ENCODE results near the gene TRAK1.

TRAK1 gene

GRCh38 chr3:42216302-42216701, 125.1 kb downstream of the TRAK1 start:
- DNase-seq = no peak

DNA sequence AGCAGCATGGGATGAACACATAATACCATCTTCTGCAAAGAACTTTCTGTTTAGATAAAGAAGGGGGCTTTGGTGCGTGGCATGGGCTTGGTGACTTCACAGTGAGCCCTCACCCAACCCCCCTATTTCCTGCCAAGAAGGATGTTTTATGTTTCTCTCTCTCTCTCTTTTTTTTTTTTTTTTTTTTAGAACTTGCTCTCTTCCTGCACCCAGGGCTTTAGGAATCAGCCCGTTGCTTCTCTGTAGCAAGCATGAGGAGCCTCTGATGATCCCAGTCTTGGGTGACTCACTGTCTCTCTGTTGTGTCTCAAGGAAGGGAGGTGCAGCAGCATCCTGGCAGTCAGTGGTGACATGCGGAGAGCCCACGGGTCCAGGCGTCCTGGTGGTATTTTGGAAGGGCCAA, 125.8 kb downstream of the TRAK1 start:
- DNase-seq = no peak

DNA sequence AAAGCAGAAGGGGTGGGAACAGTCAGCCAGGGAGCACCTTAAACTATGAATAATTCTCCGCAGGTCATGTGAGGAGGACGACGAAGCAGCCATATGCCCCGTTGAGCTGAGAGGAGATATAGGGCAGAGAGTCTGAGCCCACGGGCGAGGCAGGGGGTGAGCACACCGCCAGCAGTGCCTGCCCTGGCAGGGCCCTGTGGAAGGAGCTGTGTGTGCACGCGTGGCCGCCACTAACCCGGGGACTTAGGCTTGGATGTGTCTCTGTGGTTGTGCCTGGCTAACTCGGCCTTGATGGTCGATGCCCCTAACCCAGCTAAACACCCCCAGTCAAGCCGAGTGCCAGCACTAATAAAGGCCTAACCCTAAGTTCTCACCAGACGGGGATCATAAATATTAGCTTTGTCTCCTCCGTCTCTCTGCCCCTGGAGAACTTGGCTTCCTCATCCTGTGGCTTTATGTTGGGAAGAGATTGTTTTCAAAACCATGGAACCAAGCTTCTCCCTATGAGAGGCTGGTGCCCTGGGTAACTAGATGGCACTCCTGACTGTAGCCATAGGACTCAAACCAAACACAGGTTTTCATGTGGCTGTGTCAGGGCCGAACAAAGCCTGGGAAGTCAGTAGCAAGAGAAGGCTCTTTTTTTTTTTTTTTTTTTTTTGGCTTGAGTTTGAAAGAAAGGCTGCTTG, 129.4 kb downstream of the TRAK1 start:
- no peak for DNase-seq

DNA sequence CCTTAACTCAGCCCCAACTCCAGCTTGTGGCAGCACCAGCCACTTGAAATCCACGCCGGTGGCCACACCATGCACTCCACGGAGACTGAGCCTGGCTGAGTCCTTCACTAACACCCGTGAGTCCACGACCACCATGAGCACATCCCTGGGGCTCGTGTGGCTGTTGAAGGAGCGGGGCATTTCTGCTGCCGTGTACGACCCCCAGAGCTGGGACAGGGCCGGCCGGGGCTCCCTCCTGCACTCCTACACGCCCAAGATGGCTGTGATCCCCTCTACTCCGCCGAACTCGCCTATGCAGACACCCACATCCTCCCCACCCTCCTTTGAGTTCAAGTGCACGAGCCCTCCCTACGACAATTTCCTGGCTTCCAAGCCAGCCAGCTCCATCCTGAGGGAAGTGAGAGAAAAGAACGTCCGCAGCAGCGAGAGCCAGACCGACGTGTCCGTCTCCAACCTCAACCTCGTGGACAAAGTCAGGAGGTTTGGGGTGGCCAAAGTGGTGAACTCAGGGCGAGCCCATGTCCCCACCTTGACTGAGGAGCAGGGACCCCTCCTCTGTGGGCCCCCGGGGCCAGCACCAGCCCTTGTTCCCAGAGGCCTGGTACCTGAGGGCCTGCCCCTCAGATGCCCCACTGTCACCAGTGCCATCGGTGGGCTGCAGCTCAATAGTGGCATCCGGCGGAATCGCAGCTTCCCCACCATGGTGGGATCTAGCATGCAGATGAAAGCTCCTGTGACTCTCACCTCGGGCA, 132.0 kb downstream of the TRAK1 start:
- no peak for DNase-seq

- no peak for DNase-seq
Measured at GRCh38 chr3:42224178-42224577, 133.0 kb downstream of the TRAK1 start.

- no peak for DNase-seq
Measured at GRCh38 chr3:42224658-42225421, 133.7 kb downstream of the TRAK1 start.

- no peak for DNase-seq
Measured at GRCh38 chr3:42225486-42226363, 134.6 kb downstream of the TRAK1 start.

DNA sequence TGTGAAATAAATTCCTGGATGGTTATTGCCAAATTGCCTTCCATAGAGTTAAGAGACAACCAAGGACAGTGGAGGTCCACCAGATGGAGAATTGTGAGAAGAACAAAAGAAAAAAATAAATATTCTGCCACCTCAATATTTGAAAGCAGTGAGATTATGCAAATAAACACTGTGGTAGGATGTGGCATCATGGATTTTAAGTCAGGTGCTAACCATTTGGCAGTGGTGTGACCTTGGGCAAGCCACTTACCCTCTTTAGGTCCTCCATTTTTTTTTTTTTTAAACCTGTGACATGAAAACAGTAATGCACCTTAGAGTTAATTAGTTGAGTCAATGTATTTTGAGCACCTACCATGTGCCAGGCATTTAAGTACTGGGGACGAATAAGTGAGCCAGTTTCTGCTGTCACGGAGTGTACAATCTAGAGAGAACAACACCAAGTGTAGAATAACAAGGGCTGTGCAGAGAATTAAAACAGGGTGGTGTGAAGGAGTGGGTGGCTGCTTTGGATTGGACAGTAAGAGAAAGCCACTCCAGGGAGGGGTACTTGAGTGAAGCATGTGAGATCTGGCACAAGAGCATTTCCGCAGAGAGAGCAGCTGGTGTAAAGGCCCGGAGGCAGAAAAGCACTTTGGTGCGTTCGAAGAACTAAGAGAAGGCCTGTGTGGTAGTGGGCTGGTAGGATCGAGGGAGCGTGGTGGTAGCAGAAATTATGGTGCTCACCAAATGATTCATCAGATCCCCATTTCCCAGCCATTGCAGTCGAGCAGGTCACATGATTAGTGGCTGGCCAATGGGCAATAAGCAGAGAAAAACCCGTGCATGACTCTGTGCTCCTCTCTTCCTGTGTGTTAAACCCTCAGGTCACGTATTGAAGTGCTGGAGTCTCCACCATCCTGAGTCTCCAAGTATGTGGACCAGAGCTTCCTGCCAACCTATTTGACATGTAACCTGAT, 135.6 kb downstream of the TRAK1 start:
- DNase-seq = no peak

DNA sequence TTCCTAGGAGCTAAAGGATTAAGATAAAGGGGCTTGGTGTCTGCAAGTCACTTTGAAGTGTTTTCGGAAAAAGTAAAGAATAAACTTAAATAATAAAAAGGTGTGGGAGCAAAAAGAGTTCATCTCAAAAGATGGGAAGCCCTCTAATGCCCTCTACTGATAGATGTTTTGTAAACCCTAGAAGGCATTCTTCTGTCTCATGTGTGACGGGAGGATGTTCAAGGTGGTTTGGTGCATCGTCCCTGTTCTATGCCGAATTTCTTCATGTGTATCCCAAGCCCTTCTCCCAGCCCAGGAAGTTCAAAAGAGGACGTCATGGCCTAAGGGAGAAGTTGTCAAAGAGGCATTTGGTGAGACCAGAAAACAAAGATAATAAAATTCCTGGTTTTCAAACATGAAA, 137.6 kb downstream of the TRAK1 start:
- DNase-seq = no peak

GRCh38 chr3:42229266-42229941, 138.2 kb downstream of the TRAK1 start:
- DNase-seq = no peak

GRCh38 chr3:42229942-42230688, 139.0 kb downstream of the TRAK1 start:
- DNase-seq = no peak

DNA sequence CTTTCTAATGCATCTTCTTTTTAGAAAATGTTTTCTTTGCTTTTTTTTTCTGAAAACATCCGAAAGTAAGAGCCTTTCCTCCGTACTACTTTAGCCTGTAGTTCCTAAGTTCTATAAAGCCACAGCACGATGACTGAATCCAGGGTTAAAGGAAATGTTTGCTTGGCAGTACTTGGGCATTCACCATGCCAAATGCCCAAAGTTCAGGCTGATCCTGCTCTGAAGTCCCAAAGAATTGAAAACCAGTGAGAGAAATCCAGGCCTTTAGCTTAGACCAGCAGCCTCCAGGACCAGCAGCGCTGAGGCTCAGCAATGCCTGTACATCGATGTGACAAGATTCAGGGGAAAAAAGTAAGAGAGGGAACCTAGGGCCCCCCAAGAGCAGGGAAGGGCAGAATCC, 139.7 kb downstream of the TRAK1 start:
- DNase-seq = no peak

GRCh38 chr3:42235532-42235931, 144.4 kb downstream of the TRAK1 start:
- no peak for DNase-seq

- no peak for DNase-seq
Measured at GRCh38 chr3:42236611-42237010, 145.5 kb downstream of the TRAK1 start.

DNA sequence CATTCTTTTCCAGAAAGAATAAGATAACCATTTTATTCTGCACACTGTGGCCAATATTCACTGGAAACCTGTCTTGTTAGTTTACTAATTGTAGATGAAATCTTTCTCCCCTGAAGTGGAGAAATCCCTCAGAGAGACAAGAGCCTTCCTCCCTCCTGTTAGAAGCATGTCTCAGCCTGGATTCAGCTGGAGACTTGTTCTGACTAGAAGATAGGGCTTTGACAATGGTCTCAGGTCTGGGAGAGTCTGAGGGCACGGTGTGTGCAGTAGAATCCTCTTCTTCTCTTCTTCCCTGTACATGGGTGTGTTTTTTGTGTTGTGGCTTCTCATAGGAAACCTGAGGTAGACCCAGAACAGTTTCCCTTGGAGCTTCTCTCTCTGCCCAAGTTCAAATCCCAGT, 154.9 kb downstream of the TRAK1 start:
- no peak for DNase-seq

DNA sequence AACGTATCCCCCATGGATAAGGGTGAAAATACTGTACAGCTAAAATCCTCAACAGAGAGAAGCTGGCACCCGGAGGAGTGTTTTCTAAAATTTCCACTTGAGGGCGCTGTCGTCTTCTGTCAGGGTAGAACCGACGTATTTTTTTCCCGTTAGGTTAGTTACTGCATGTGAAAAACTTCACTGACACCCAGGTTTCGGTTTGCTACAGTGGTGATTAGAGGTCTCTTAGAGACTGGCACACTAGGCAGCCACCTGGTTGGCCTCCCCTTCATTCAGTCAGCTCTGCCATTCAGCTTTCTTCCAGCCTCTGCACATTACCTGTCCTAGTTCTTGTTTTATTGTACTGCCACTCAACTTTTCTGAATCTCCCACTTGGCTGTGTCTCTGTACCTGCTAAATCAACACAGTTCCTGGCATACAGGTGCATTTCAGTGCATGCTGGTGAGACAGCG, 156.4 kb downstream of the TRAK1 start:
- DNase-seq = no peak

GRCh38 chr3:42250761-42251160, 159.6 kb downstream of the TRAK1 start:
- DNase-seq = no peak

DNA sequence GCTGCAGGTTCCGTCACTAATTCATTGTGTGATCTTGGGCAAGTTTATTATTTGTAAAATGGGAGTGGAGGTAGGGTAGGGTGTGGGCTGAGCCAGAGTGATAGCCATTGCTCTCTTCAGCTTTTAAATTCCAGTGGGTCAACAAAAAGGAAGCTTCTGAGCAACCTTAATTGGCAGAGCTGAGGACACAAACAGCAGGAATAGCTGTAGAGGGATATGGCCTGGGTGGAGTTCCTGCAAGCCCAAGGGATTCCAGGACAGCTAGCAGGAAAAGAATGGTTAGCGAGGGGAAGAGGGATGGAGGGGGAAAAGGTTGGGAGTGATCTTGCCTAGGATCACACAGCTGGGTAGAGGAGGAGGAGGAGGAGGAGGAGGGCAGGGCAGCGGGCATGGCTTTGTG, 163.4 kb downstream of the TRAK1 start:
- no peak for DNase-seq

GRCh38 chr3:42256135-42256819, 165.1 kb downstream of the TRAK1 start:
- no peak for DNase-seq

DNA sequence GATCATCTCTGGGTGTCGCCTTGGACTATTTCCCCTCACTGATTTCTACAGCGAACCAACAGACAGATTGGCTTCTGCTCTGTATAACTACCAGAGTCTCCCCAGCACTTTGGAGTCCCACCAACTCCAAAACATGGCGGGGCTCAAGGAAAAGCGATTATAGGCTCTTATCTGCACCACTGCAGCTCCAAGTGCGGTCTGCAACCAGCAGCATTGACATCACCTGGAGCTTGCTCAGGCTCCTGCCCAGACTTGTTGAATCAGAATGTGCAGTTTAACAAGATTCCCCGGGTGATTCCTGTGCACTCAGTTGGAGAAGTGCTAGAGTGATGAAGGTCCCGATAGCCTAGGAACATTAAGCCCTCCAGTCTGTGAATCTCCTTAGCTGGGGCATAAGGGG, 165.8 kb downstream of the TRAK1 start:
- DNase-seq = no peak
